ENCODE results near the gene JUND.

The JUND gene

DNA sequence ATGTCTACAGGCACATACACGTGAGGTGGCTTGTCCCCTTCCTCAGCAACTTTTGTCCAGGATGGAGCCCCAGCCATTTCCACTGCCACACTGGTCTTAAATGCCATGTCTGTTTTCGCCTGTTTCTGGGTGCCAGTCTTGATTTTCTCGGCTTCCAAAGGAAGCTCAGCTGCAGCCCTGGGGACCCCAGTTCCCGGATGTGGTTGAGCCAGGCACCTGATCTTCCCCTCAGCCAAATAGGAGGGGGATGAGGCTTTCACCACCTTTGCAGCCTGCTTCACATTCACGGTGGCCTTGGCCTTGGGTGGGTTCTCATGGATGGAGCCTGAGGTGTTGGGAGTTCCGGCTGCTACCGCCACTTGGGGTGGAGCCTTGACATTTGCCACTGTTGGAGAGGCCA lies 15.8 kb downstream of the JUND start:
- no peak overlapping the region for H3K4me3 ChIP-seq (ENCODE audit: insufficient read length, low read depth)
- TF ChIP-seq ZNF274 (IDR thresholded peaks at IDR 0.05; ENCODE audit: low read depth, low read length) (no peak), SUZ12 (IDR thresholded peaks at IDR 0.05; ENCODE audit: extremely low read depth, insufficient read depth, insufficient read length) (no peak), YY1 (IDR thresholded peaks at IDR 0.05; ENCODE audit: insufficient read depth, insufficient read length) (no peak)
- H3K36me3 ChIP-seq (ENCODE audit: insufficient read depth, insufficient read length, low read length), result peaks cover 51% of the 10 kb centered on the region
- no peaks in the 10 kb centered on the region for H3K4me1 ChIP-seq (ENCODE audit: insufficient read depth, insufficient read length)
- H3K9me3 ChIP-seq (ENCODE audit: insufficient read depth, low read length), result no peaks in the 10 kb centered on the region
- no peak overlapping the region for H3K9ac ChIP-seq (ENCODE audit: insufficient read length, low read depth)
- no peak for DNase-seq (ENCODE audit: low read depth, low spot score)
- peaks cover 6% of the 10 kb centered on the region for H3K27me3 ChIP-seq (ENCODE audit: insufficient read depth, insufficient read length)

DNA sequence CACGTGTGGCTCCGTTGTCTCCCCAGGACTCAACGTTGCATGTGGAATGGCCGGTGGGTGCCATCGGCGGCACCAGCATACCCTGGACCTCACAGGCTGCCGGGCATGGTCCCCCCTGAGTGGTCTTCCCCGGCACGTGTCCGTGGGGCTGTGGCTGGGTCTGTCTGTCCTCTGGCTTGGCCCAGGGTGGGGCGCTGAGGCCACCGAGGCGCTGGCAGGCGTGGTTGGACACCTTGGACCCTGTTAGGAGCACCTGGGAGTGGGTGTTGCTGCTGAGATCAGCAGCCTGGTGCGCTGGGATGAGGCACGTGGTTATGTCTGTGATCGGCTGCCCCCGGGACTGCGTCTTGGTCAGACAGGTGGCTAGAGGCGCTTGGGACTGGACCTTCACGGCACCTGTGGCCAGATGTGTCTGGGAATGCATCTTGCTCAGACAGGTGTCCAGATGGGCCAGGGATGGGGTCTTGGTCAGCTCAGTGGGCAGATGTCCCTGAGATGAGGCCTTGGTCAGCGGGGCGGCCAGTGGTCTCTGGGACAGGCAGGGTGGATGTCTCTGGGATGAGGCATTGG lies 16.4 kb downstream of the JUND start:
- H3K9ac ChIP-seq (ENCODE audit: insufficient read length, low read depth), result no peak overlapping the region
- H3K4me1 ChIP-seq (ENCODE audit: insufficient read depth, insufficient read length), result no peaks in the 10 kb centered on the region
- H3K36me3 ChIP-seq (ENCODE audit: insufficient read depth, insufficient read length, low read length), result peaks cover 51% of the 10 kb centered on the region
- no peak for TF ChIP-seq ZNF274 (IDR thresholded peaks at IDR 0.05; ENCODE audit: low read depth, low read length)
- TF ChIP-seq YY1 (IDR thresholded peaks at IDR 0.05; ENCODE audit: insufficient read depth, insufficient read length), result no peak
- no peak for TF ChIP-seq SUZ12 (IDR thresholded peaks at IDR 0.05; ENCODE audit: extremely low read depth, insufficient read depth, insufficient read length)
- peaks cover 11% of the 10 kb centered on the region for H3K27me3 ChIP-seq (ENCODE audit: insufficient read depth, insufficient read length)
- no peak for DNase-seq (ENCODE audit: low read depth, low spot score)
- H3K9me3 ChIP-seq (ENCODE audit: insufficient read depth, low read length), result no peaks in the 10 kb centered on the region
- no peak overlapping the region for H3K4me3 ChIP-seq (ENCODE audit: insufficient read length, low read depth)

DNA sequence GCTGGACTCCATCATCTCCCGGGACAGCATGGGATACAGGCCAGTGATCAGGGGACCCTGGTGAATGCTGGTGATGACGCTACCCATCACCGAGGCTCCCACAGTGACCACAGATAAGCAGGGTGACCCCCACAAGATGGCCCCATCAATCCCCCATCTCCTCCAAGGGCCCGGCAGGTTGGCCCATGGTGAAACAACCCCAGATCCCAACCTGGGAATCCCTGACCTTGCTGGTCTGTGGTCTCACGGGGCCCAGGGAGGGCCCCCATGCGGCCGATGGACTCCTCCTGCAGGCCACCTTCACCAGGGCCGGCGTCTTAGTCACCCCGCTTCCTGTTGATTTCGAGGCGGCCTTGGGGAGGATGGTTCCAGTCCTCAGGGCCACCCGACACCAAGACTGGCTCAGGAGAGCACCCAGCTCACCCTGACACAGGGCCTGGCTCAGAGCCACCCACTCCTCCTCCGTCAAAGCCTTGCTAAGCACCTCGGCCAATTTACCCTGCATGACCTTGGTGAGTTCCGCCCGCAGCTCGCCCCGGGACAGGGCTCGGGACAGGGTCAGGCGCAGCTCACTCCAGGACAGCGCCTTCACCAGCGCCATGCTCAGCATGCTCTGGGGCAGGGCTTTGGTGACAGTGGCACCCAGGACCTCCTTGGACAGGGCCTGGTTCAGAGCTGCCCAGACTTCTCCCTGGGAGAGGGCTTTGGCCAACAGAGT lies 17.1 kb downstream of the JUND start:
- peaks cover 50% of the 10 kb centered on the region for H3K36me3 ChIP-seq (ENCODE audit: insufficient read depth, insufficient read length, low read length)
- peaks cover 19% of the 10 kb centered on the region for H3K27me3 ChIP-seq (ENCODE audit: insufficient read depth, insufficient read length)
- H3K9ac ChIP-seq (ENCODE audit: insufficient read length, low read depth), result no peak overlapping the region
- no peaks in the 10 kb centered on the region for H3K4me1 ChIP-seq (ENCODE audit: insufficient read depth, insufficient read length)
- H3K9me3 ChIP-seq (ENCODE audit: insufficient read depth, low read length), result no peaks in the 10 kb centered on the region
- no peak overlapping the region for H3K4me3 ChIP-seq (ENCODE audit: insufficient read length, low read depth)
- DNase-seq (ENCODE audit: low read depth, low spot score), result no peak
- TF ChIP-seq YY1 (IDR thresholded peaks at IDR 0.05; ENCODE audit: insufficient read depth, insufficient read length) (no peak), ZNF274 (IDR thresholded peaks at IDR 0.05; ENCODE audit: low read depth, low read length) (no peak), SUZ12 (IDR thresholded peaks at IDR 0.05; ENCODE audit: extremely low read depth, insufficient read depth, insufficient read length) (no peak)

GRCh38 chr19:18263324-18264136 lies 17.9 kb downstream of the JUND start:
- no peak overlapping the region for H3K4me3 ChIP-seq (ENCODE audit: insufficient read length, low read depth)
- H3K27me3 ChIP-seq (ENCODE audit: insufficient read depth, insufficient read length), result peaks cover 27% of the 10 kb centered on the region
- TF ChIP-seq SUZ12 (IDR thresholded peaks at IDR 0.05; ENCODE audit: extremely low read depth, insufficient read depth, insufficient read length) (no peak), YY1 (IDR thresholded peaks at IDR 0.05; ENCODE audit: insufficient read depth, insufficient read length) (no peak), ZNF274 (IDR thresholded peaks at IDR 0.05; ENCODE audit: low read depth, low read length) (no peak)
- H3K4me1 ChIP-seq (ENCODE audit: insufficient read depth, insufficient read length), result no peaks in the 10 kb centered on the region
- no peak for DNase-seq (ENCODE audit: low read depth, low spot score)
- no peaks in the 10 kb centered on the region for H3K9me3 ChIP-seq (ENCODE audit: insufficient read depth, low read length)
- H3K36me3 ChIP-seq (ENCODE audit: insufficient read depth, insufficient read length, low read length), result peaks cover 46% of the 10 kb centered on the region
- no peak overlapping the region for H3K9ac ChIP-seq (ENCODE audit: insufficient read length, low read depth)

- peaks cover 30% of the 10 kb centered on the region for H3K27me3 ChIP-seq (ENCODE audit: insufficient read depth, insufficient read length)
- TF ChIP-seq ZNF274 (IDR thresholded peaks at IDR 0.05; ENCODE audit: low read depth, low read length) (no peak), YY1 (IDR thresholded peaks at IDR 0.05; ENCODE audit: insufficient read depth, insufficient read length) (no peak), SUZ12 (IDR thresholded peaks at IDR 0.05; ENCODE audit: extremely low read depth, insufficient read depth, insufficient read length) (no peak)
- no peak for DNase-seq (ENCODE audit: low read depth, low spot score)
Measured at GRCh38 chr19:18262917-18263316, 18.5 kb downstream of the JUND start.

DNA sequence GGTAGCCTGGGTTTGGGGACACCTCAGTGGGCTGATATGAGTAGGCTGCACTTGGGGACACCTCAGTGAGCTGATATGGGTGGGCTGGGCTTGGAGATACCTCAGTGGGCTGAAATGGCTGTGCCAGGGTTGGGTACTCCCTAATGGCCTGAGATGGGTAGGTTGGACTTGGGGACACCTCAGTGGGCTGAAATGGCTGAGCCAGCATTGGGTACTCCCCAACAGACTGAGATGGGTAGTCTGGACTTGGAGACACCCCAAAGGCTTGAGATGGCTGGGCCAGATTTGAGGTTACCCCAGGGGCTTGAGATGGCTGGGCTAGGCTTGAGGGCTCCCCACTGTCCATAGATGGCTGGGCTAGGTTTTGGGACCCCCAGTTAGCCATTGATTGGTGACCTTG lies 19.3 kb downstream of the JUND start:
- no peak for TF ChIP-seq ZNF274 (IDR thresholded peaks at IDR 0.05; ENCODE audit: low read depth, low read length)
- no peak for TF ChIP-seq SUZ12 (IDR thresholded peaks at IDR 0.05; ENCODE audit: extremely low read depth, insufficient read depth, insufficient read length)
- TF ChIP-seq YY1 (IDR thresholded peaks at IDR 0.05; ENCODE audit: insufficient read depth, insufficient read length), result no peak
- Histone ChIP-seq H3K9me3 (ENCODE audit: insufficient read depth, low read length) (no peaks in the 10 kb centered on the region), H3K4me1 (ENCODE audit: insufficient read depth, insufficient read length) (no peaks in the 10 kb centered on the region), H3K9ac (ENCODE audit: insufficient read length, low read depth) (no peak overlapping the region), H3K27me3 (ENCODE audit: insufficient read depth, insufficient read length) (peaks cover 30% of the 10 kb centered on the region), H3K36me3 (ENCODE audit: insufficient read depth, insufficient read length, low read length) (peaks cover 34% of the 10 kb centered on the region), H3K4me3 (ENCODE audit: insufficient read length, low read depth) (no peak overlapping the region)
- DNase-seq (ENCODE audit: low read depth, low spot score), result no peak

More at GRCh38 chr19:18262917-18263316, 18.5 kb downstream of the JUND start:
- Histone ChIP-seq H3K9ac (ENCODE audit: insufficient read length, low read depth) (no peak overlapping the region), H3K4me3 (ENCODE audit: insufficient read length, low read depth) (no peak overlapping the region), H3K9me3 (ENCODE audit: insufficient read depth, low read length) (no peaks in the 10 kb centered on the region), H3K36me3 (ENCODE audit: insufficient read depth, insufficient read length, low read length) (peaks cover 40% of the 10 kb centered on the region), H3K4me1 (ENCODE audit: insufficient read depth, insufficient read length) (no peaks in the 10 kb centered on the region)

DNA sequence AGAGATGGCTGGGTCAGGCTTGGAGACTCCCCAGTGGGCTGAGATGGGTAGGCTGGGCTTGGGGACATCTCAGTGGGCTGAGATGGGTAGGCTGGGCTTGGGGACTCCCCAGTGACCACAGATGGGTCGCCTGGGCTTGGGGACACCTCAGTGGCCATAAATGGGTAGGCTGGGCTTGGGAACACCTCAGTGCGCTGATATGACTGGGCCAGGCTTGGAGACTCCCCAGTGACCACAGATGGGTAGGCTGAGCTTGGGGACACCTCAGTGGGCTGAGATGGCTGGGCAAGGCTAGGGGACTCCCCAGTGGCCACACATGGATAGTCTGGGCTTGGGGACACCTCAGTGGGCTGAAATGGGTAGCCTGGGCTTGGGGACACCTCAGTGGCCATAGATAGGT lies 19.9 kb downstream of the JUND start:
- Histone ChIP-seq H3K9ac (ENCODE audit: insufficient read length, low read depth) (no peak overlapping the region), H3K27me3 (ENCODE audit: insufficient read depth, insufficient read length) (peaks cover 30% of the 10 kb centered on the region), H3K9me3 (ENCODE audit: insufficient read depth, low read length) (no peaks in the 10 kb centered on the region), H3K4me3 (ENCODE audit: insufficient read length, low read depth) (no peak overlapping the region), H3K36me3 (ENCODE audit: insufficient read depth, insufficient read length, low read length) (peaks cover 27% of the 10 kb centered on the region), H3K4me1 (ENCODE audit: insufficient read depth, insufficient read length) (no peaks in the 10 kb centered on the region)
- no peak for DNase-seq (ENCODE audit: low read depth, low spot score)
- TF ChIP-seq ZNF274 (IDR thresholded peaks at IDR 0.05; ENCODE audit: low read depth, low read length), result no peak
- no peak for TF ChIP-seq YY1 (IDR thresholded peaks at IDR 0.05; ENCODE audit: insufficient read depth, insufficient read length)
- no peak for TF ChIP-seq SUZ12 (IDR thresholded peaks at IDR 0.05; ENCODE audit: extremely low read depth, insufficient read depth, insufficient read length)

Data from NT2/D1 (cell line).